ENCODE measurements around the gene EMX2. TPM values are rescaled to one million over a fixed set of nuclear protein-coding genes. Genes with fewer than 3 reads are reported as not detected.

Gene EMX2
- total RNA-seq, 1 experiment from 2014 or later = not detected

GRCh38 chr10:117511601-117512390, 30.8 kb upstream of the EMX2 start:
- DNase-seq (ENCODE audit: low read depth, low spot score) (no peak), ATAC-seq (no peak; the same call in 1 of the 2 replicates)
- Histone ChIP-seq H3K9me3 (ENCODE audit: control insufficient read depth in 1 of 2, insufficient read depth in 1 of 2, low read depth in 1 of 2, low read length in 2 of 2) (no peaks in the 10 kb centered on the region), H3K79me2 (ENCODE audit: insufficient read depth, low read length) (no peaks in the 10 kb centered on the region), H3K4me3 (replicated peaks in 1 of 2; ENCODE audit: low read depth in 1 of 2, low read length in 2 of 2) (no peak overlapping the region), H3K9ac (ENCODE audit: low read length) (no peak overlapping the region), H3K4me1 (ENCODE audit: control insufficient read depth in 1 of 2, insufficient read depth in 2 of 2, low read length in 2 of 2) (no peaks in the 10 kb centered on the region), H2AFZ (ENCODE audit: low read depth, low read length, poor library complexity, severe bottlenecking) (no peak overlapping the region), H3K27me3 (ENCODE audit: insufficient read depth, low read length) (0 out of 2 replicates have a peak, but pooled peaks cover 5% of the 10 kb centered on the region), H4K20me1 (ENCODE audit: insufficient read depth) (no peaks in the 10 kb centered on the region), H3K9me2 (ENCODE audit: insufficient read depth) (no peaks in the 10 kb centered on the region), H3K36me3 (ENCODE audit: control insufficient read depth in 1 of 2, insufficient read depth in 2 of 2, low read length in 2 of 2) (no peaks in the 10 kb centered on the region), H3K27ac (ENCODE audit: low read depth, low read length) (no peak overlapping the region), H3K4me2 (ENCODE audit: low read length) (no peak overlapping the region)
- BruUV-seq (replicated peaks) = no TSS peak
- no peak for TF ChIP-seq FOSL1 (IDR thresholded peaks at IDR 0.05; ENCODE audit: low read depth)
- no peak for TF ChIP-seq SP1 (IDR thresholded peaks at IDR 0.05; ENCODE audit: low read depth)
- TF ChIP-seq TCF7L2 (IDR thresholded peaks at IDR 0.05; ENCODE audit: borderline replicate concordance, extremely low read depth, insufficient read depth, insufficient read length) = no peak
- TF ChIP-seq ELF1 (IDR thresholded peaks at IDR 0.05; ENCODE audit: borderline replicate concordance, low read depth) = no peak
- no peak for TF ChIP-seq ZBTB33 (IDR thresholded peaks at IDR 0.05; ENCODE audit: extremely low read depth, insufficient replicate concordance, low read length)
- ChIA-PET CTCF (no interaction called here), POLR2A (no interaction called here), RAD21 (ENCODE audit: low non-redundant PET in 1 of 2, low total read pairs in 2 of 2, uncharacterized antibody in 2 of 2, unreplicated experiment in 2 of 2) (no interaction called here)
- intact Hi-C loops (cut with micrococcal nuclease) = no loop called here

- Histone ChIP-seq H3K9me3 (ENCODE audit: control insufficient read depth in 1 of 2, insufficient read depth in 1 of 2, low read depth in 1 of 2, low read length in 2 of 2) (no peaks in the 10 kb centered on the region), H4K20me1 (ENCODE audit: insufficient read depth) (no peaks in the 10 kb centered on the region), H3K79me2 (ENCODE audit: insufficient read depth, low read length) (no peaks in the 10 kb centered on the region), H2AFZ (ENCODE audit: low read depth, low read length, poor library complexity, severe bottlenecking) (no peak overlapping the region), H3K27ac (ENCODE audit: low read depth, low read length) (no peak overlapping the region), H3K36me3 (ENCODE audit: control insufficient read depth in 1 of 2, insufficient read depth in 2 of 2, low read length in 2 of 2) (no peaks in the 10 kb centered on the region), H3K4me3 (replicated peaks in 1 of 2; ENCODE audit: low read depth in 1 of 2, low read length in 2 of 2) (no peak overlapping the region), H3K4me2 (ENCODE audit: low read length) (no peak overlapping the region), H3K4me1 (ENCODE audit: control insufficient read depth in 1 of 2, insufficient read depth in 2 of 2, low read length in 2 of 2) (no peaks in the 10 kb centered on the region), H3K9me2 (ENCODE audit: insufficient read depth) (no peaks in the 10 kb centered on the region), H3K27me3 (ENCODE audit: insufficient read depth, low read length) (peaks cover 13% of the 10 kb centered on the region; the same call in 1 of the 2 replicates), H3K9ac (ENCODE audit: low read length) (no peak overlapping the region)
- TF ChIP-seq JUND (IDR thresholded peaks at IDR 0.05) (no peak), CBX3 (IDR thresholded peaks at IDR 0.05; ENCODE audit: low read depth) (no peak), SP1 (IDR thresholded peaks at IDR 0.05; ENCODE audit: low read depth) (no peak), EGR1 (IDR thresholded peaks at IDR 0.05; ENCODE audit: low read depth) (no peak), POLR2A (IDR thresholded peaks at IDR 0.05; ENCODE audit: borderline replicate concordance, extremely low read depth, insufficient read depth, insufficient read length) (no peak), REST (IDR thresholded peaks at IDR 0.05; ENCODE audit: low read depth) (no peak), ELF1 (IDR thresholded peaks at IDR 0.05; ENCODE audit: borderline replicate concordance, low read depth) (no peak), EZH2phosphoT487 (IDR thresholded peaks at IDR 0.05; ENCODE audit: borderline replicate concordance) (no peak), MAX (IDR thresholded peaks at IDR 0.05) (no peak), CEBPB (IDR thresholded peaks at IDR 0.05; ENCODE audit: low read depth) (no peak)
- intact Hi-C loops (cut with micrococcal nuclease) = no loop called here
- RAD21 ChIA-PET (ENCODE audit: low non-redundant PET in 1 of 2, low total read pairs in 2 of 2, uncharacterized antibody in 2 of 2, unreplicated experiment in 2 of 2) = no interaction called here
- no peak for DNase-seq (ENCODE audit: low read depth, low spot score)
- no TSS peak for BruUV-seq (replicated peaks)
- CTCF ChIA-PET = interaction anchor here (1.1 kb wide), 1 partner anchor 18 kb away, joined by 4 read pairs; no protein-coding TSS in a partner anchor
- ATAC-seq = no peak
- POLR2A ChIA-PET = no interaction called here
Measured at GRCh38 chr10:117514971-117515370, 27.6 kb upstream of the EMX2 start.
